Measurements from ENCODE around the gene SLC24A1. TPM values are rescaled to one million over a fixed set of nuclear protein-coding genes. Genes with fewer than 3 reads are reported as not detected.

The SLC24A1 gene
- total and polyA plus RNA-seq, 2 of the 4 experiments (the other 2 are of a cell fraction) = 3.6 to 4.9 TPM

- Histone ChIP-seq H3K18ac (ENCODE audit: low read depth, low read length) (no peak overlapping the region), H2BK5ac (ENCODE audit: low read depth, low read length, poor library complexity, severe bottlenecking) (no peak overlapping the region), H3K9me3 (ENCODE audit: control insufficient read depth, insufficient read depth, low read length) (no peaks in the 10 kb centered on the region), H4K8ac (ENCODE audit: low read depth in 2 of 2, low read length in 2 of 2) (no peak overlapping the region), H4K91ac (ENCODE audit: insufficient read depth, low read depth, low read length) (no peak overlapping the region), H2AK9ac (replicated peaks; ENCODE audit: low read depth, low read length, poor library complexity) (no peak overlapping the region), H3K9ac (ENCODE audit: low read depth, low read length) (no peak overlapping the region), H3K27me3 (ENCODE audit: control insufficient read depth, insufficient read depth, low read length) (no peaks in the 10 kb centered on the region), H3K27ac (ENCODE audit: insufficient read depth, low read length) (no peak overlapping the region), H3K9me1 (ENCODE audit: insufficient read depth, low read length) (no peaks in the 10 kb centered on the region), H3K79me1 (ENCODE audit: low read depth in 1 of 2, low read length in 2 of 2) (no peaks in the 10 kb centered on the region), H2BK120ac (ENCODE audit: low read depth, low read length) (no peak overlapping the region), H3K4me2 (ENCODE audit: low read depth, low read length) (no peak overlapping the region), H4K20me1 (ENCODE audit: insufficient read depth, low read length) (no peaks in the 10 kb centered on the region), H3K14ac (replicated peaks; ENCODE audit: low read depth, low read length) (no peak overlapping the region), H3K4ac (ENCODE audit: low read depth, low read length) (no peak overlapping the region), H3K4me1 (ENCODE audit: control insufficient read depth, insufficient read depth, low read length) (no peaks in the 10 kb centered on the region), H3K36me3 (ENCODE audit: control insufficient read depth, insufficient read depth, low read length) (peaks cover 9% of the 10 kb centered on the region), H3K23ac (ENCODE audit: low read depth, low read length) (no peak overlapping the region), H4K5ac (ENCODE audit: low read depth, low read length) (no peak overlapping the region), H3K4me3 (ENCODE audit: insufficient read depth, low read depth, low read length) (no peak overlapping the region), H2BK20ac (ENCODE audit: low read depth, low read length) (no peak overlapping the region), H2BK15ac (ENCODE audit: low read depth, low read length) (no peak overlapping the region), H3K56ac (ENCODE audit: extremely low read depth, insufficient read depth, low read length) (no peak overlapping the region), H2AFZ (replicated peaks; ENCODE audit: low read length, poor library complexity) (no peak overlapping the region), H2AK5ac (ENCODE audit: low read depth, low read length) (no peak overlapping the region)
- dilution Hi-C loops (cut with HindIII; ENCODE audit: low sequenced_read_pairs, unreplicated experiment) = no loop called here
- ATAC-seq (ENCODE audit: low read depth) (no peak), DNase-seq (no peak)
- no peak for TF ChIP-seq FOS (IDR thresholded peaks at IDR 0.05; ENCODE audit: low read depth, low read length)
- no peak for TF ChIP-seq BHLHE40 (IDR thresholded peaks at IDR 0.05; ENCODE audit: low read depth, low read length)
- no peak for TF ChIP-seq RCOR1 (IDR thresholded peaks at IDR 0.05; ENCODE audit: insufficient replicate concordance, low read length)
- TF ChIP-seq CEBPB (IDR thresholded peaks at IDR 0.05; ENCODE audit: low read depth, low read length) = no peak
- no peak for TF ChIP-seq MAZ (IDR thresholded peaks at IDR 0.05; ENCODE audit: borderline replicate concordance, low read depth, low read length)
- TF ChIP-seq NFE2L2 (IDR thresholded peaks at IDR 0.05; ENCODE audit: low read depth, low read length) = no peak
- intact Hi-C loops (cut with micrococcal nuclease) = no loop called here
- POLR2A ChIA-PET (ENCODE audit: unreplicated experiment) = interaction anchor here (0.5 kb wide), 1 partner anchor 328 kb away, joined by 3 read pairs; no protein-coding TSS in a partner anchor
- no TSS peak for BruUV-seq (replicated peaks)
- CTCF ChIA-PET = no interaction called here
- no CpG with 5 or more reads among the region's 1 CpG for WGBS, 2 experiments (ENCODE audit: extremely low coverage in 2 of 2, insufficient read length in 1 of 2)
- in situ Hi-C loops (cut with MboI; ENCODE audit: low sequenced_read_pairs) = no loop called here
These were observed 66.7 kb downstream of the SLC24A1 start for GRCh38 chr15:65688462-65688861.
